ENCODE data around the gene SORCS3.

The SORCS3 gene

DNA sequence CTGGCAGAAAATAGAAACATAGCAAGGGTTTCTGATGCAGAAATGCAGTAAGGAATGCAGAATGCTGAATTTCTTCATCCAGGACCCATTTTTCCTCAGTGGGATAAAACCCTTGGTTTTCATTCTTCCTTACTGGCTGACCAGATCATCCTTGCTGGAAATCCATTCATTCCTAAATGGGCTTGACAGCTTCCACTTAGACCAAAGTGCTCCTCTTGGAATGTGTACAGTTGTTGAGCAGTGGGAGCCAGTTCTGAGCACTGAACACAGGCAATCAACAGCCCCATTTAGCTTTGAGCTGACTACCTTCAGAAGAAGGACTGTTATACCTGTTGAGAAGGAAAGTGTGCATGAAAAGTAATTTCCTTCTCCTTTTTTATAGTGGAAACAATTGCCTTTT is 232.1 kb downstream of the SORCS3 start:
- Histone ChIP-seq H3K4me2 (ENCODE audit: low read depth, low read length) (no peak overlapping the region), H3K9me2 (replicated peaks; ENCODE audit: insufficient read depth, low read length) (no peaks in the 10 kb centered on the region), H3K4me1 (ENCODE audit: low read length) (no peaks in the 10 kb centered on the region), H3K27ac (ENCODE audit: low read length) (no peak overlapping the region), H3K9ac (ENCODE audit: low read length) (no peak overlapping the region), H2AFZ (ENCODE audit: low read length) (no peak overlapping the region), H3K79me2 (ENCODE audit: low read length) (no peaks in the 10 kb centered on the region), H3F3A (ENCODE audit: insufficient read depth, low read length) (no peaks in the 10 kb centered on the region), H4K20me1 (ENCODE audit: insufficient read depth, low read length) (no peaks in the 10 kb centered on the region), H3K27me3 (replicated peaks; ENCODE audit: insufficient read depth, low read length) (no peaks in the 10 kb centered on the region), H3K9me3 (replicated peaks; ENCODE audit: insufficient read depth, low read length) (no peaks in the 10 kb centered on the region), H3K36me3 (replicated peaks; ENCODE audit: insufficient read depth, low read length) (no peaks in the 10 kb centered on the region), H3K4me3 (ENCODE audit: low read length) (no peak overlapping the region)
- no peak for DNase-seq
- TF ChIP-seq EZH2phosphoT487 (IDR thresholded peaks at IDR 0.05; ENCODE audit: low read length) (no peak), EZH2 (optimal IDR thresholded peaks at IDR 0.05; ENCODE audit: low read depth, low read length) (no peak)
- TF ChIP-seq, protein P1, sequence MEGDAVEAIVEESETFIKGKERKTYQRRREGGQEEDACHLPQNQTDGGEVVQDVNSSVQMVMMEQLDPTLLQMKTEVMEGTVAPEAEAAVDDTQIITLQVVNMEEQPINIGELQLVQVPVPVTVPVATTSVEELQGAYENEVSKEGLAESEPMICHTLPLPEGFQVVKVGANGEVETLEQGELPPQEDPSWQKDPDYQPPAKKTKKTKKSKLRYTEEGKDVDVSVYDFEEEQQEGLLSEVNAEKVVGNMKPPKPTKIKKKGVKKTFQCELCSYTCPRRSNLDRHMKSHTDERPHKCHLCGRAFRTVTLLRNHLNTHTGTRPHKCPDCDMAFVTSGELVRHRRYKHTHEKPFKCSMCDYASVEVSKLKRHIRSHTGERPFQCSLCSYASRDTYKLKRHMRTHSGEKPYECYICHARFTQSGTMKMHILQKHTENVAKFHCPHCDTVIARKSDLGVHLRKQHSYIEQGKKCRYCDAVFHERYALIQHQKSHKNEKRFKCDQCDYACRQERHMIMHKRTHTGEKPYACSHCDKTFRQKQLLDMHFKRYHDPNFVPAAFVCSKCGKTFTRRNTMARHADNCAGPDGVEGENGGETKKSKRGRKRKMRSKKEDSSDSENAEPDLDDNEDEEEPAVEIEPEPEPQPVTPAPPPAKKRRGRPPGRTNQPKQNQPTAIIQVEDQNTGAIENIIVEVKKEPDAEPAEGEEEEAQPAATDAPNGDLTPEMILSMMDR (IDR thresholded peaks at IDR 0.05; ENCODE audit: low read length), result no peak

DNA sequence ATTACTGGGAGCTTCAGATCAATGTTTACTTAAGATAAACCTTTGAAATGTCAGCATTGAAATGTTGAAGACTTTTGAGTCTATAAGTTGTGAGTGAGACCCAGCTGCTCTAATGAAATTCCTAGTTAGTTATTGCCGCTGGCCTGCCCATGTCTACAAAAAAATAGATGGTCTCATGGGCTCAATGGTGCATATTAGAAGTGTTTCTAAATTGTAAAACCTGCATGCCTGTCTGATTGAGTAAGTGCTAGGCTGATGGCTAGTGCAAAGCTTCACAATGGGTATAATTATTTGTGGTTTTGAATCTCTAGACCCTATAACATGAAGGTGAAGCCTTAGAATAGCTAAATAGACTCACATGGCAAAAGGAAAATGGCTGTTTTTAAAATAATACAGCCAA is 234.5 kb downstream of the SORCS3 start:
- H3K4me3 ChIP-seq (ENCODE audit: low read length), result no peak overlapping the region
- H2AFZ ChIP-seq (ENCODE audit: low read length), result no peak overlapping the region
- no peak overlapping the region for H3K9ac ChIP-seq (ENCODE audit: low read length)
- no peaks in the 10 kb centered on the region for H3F3A ChIP-seq (ENCODE audit: insufficient read depth, low read length)
- DNase-seq, result no peak
- H3K9me3 ChIP-seq (replicated peaks; ENCODE audit: insufficient read depth, low read length), result no peaks in the 10 kb centered on the region
- no peaks in the 10 kb centered on the region for H4K20me1 ChIP-seq (ENCODE audit: insufficient read depth, low read length)
- H3K79me2 ChIP-seq (ENCODE audit: low read length), result no peaks in the 10 kb centered on the region
- H3K36me3 ChIP-seq (replicated peaks; ENCODE audit: insufficient read depth, low read length), result no peaks in the 10 kb centered on the region
- H3K4me2 ChIP-seq (ENCODE audit: low read depth, low read length), result no peak overlapping the region
- no peaks in the 10 kb centered on the region for H3K9me2 ChIP-seq (replicated peaks; ENCODE audit: insufficient read depth, low read length)
- TF ChIP-seq EZH2phosphoT487 (IDR thresholded peaks at IDR 0.05; ENCODE audit: low read length), result no peak
- TF ChIP-seq EZH2 (optimal IDR thresholded peaks at IDR 0.05; ENCODE audit: low read depth, low read length), result no peak
- TF ChIP-seq, protein P1 (IDR thresholded peaks at IDR 0.05; ENCODE audit: low read length), result no peak
- no peaks in the 10 kb centered on the region for H3K27me3 ChIP-seq (replicated peaks; ENCODE audit: insufficient read depth, low read length)
- no peak overlapping the region for H3K27ac ChIP-seq (ENCODE audit: low read length)
- H3K4me1 ChIP-seq (ENCODE audit: low read length), result no peaks in the 10 kb centered on the region

DNA sequence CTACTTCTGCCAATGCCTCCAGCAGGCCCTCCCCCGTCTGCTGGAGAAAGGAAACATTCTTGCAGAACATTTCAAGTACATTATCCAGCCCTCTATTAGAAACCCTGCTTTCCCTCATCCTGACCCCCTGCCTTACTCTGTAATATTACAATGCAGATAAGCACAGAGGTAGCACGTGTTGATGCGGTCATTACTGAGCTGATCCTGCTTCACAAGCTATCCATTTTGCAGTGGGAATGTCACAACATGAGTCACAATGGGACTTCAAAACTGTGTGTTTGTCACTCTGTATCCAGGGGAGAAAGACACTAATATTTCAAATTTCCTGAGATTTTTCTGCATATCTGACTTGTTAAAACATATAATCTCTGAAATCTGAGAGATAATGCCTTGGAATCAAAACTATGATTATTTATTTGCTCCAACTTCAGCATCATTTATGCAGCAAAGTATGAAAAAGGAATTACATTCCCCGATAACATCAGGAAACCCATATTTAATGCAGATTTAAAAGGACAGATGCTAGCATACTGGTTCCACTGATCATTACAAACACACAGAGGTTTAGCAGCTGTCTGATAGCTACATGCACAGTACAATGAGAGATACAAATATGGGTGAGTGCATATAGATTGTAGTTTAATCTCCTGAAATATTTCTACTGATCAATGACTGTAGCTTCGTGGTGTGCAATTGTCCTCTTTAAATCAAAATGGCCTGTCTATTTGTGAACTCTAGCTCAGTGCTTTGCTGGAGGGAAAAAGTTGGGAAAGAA is 239.7 kb downstream of the SORCS3 start:
- Histone ChIP-seq H4K20me1 (ENCODE audit: insufficient read depth, low read length) (no peaks in the 10 kb centered on the region), H3K4me2 (ENCODE audit: low read depth, low read length) (no peak overlapping the region), H2AFZ (ENCODE audit: low read length) (no peak overlapping the region), H3K9me3 (replicated peaks; ENCODE audit: insufficient read depth, low read length) (no peaks in the 10 kb centered on the region), H3K9me2 (replicated peaks; ENCODE audit: insufficient read depth, low read length) (no peaks in the 10 kb centered on the region), H3K4me3 (ENCODE audit: low read length) (no peak overlapping the region), H3K4me1 (ENCODE audit: low read length) (no peaks in the 10 kb centered on the region), H3K27me3 (replicated peaks; ENCODE audit: insufficient read depth, low read length) (no peaks in the 10 kb centered on the region), H3K79me2 (ENCODE audit: low read length) (no peaks in the 10 kb centered on the region), H3K27ac (ENCODE audit: low read length) (no peak overlapping the region), H3K36me3 (replicated peaks; ENCODE audit: insufficient read depth, low read length) (no peaks in the 10 kb centered on the region), H3K9ac (ENCODE audit: low read length) (no peak overlapping the region), H3F3A (ENCODE audit: insufficient read depth, low read length) (no peaks in the 10 kb centered on the region)
- TF ChIP-seq EZH2phosphoT487 (IDR thresholded peaks at IDR 0.05; ENCODE audit: low read length) (no peak), EZH2 (optimal IDR thresholded peaks at IDR 0.05; ENCODE audit: low read depth, low read length) (no peak)
- TF ChIP-seq, protein P1 (IDR thresholded peaks at IDR 0.05; ENCODE audit: low read length), result no peak
- DNase-seq, result no peak

All from MM.1S (cell line).